Inflammatory macrophage treated with lipopolysaccharide for 4 hours (primary cell): ENCODE measurements around the gene TRAPPC10.
"Not testable (repeated sequence)": the region's sequence is repeated elsewhere in the genome, so short reads cannot be mapped to it uniquely, and the experiment has no call there.

Experiments
- DNase-seq: peaks from one replicate; pipeline ENCODE4 v3.0.0-alpha.2; 2020

The TRAPPC10 gene

DNA sequence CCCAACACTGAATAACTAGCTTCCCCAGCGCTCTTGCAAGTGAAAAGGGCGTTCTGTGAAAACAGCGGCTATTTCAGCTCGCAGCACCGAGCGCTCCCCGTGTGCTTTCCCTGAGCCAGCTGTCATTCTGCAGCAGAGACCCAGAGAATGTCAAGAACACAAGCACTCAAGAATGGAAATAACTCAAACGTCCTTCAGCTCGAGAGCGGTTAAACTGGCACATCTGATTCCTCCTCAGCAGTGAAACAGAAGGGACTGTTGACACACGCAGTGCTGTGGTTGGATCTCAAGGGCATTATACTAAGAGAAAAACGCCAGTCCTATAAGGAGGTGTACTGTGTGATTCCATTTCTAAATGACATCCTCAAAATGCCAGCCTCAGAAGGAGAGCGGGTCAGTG lies 86.9 kb downstream of the TRAPPC10 start:
- not testable (repeated sequence) for DNase-seq

- peak; percentile 38 for DNase-seq
These were observed 95.0 kb downstream of the TRAPPC10 start, which contains the start of gene PWP2 for GRCh38 chr21:44107026-44107501. TSS of gene PWP2 (plus strand) at chr21:44107399. CDS start at chr21:44107417, 18 bp downstream.

GRCh38 chr21:44107589-44107988 lies 95.5 kb downstream of the TRAPPC10 start:
- not testable (repeated sequence) for DNase-seq

- not testable (repeated sequence) for DNase-seq
These were observed 101.7 kb downstream of the TRAPPC10 start for GRCh38 chr21:44113702-44114371.

GRCh38 chr21:44122131-44122530 lies 110.0 kb downstream of the TRAPPC10 start:
- DNase-seq: not testable (repeated sequence)

DNA sequence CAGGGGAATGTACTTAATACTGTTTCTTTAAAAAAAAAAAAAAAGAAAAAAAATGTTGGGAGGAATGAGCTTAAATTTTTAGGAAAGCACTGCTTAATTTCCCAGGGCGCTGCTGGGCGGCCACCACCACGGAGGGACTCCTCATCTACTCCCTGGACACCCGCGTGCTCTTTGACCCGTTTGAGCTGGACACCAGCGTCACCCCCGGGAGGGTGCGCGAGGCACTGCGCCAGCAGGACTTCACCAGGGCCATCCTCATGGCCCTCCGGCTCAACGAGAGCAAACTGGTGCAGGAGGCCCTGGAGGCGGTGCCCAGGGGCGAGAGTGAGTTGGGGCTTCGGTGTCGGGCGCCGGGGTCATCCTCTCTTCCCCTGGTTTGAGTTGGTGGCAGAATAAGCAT lies 115.7 kb downstream of the TRAPPC10 start:
- DNase-seq: not testable (repeated sequence)

DNA sequence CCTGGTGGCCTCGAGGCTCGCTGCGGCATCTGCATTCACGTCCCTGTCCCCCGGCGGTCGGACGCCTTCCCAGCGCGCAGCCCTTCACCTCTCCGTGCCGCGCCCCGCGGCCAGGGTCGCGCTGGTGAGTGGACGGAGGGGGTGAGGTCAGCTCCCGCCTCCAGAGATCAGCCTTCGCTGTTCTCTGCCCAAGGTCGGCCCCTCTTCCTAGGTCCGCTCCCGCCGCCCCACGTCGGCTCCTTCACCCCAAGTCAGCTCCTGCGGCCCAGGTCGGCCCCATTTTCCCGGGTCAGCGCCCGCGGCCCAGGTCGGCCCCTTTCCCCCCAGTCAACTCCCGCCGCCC lies 121.6 kb downstream of the TRAPPC10 start:
- not testable (repeated sequence) for DNase-seq

DNA sequence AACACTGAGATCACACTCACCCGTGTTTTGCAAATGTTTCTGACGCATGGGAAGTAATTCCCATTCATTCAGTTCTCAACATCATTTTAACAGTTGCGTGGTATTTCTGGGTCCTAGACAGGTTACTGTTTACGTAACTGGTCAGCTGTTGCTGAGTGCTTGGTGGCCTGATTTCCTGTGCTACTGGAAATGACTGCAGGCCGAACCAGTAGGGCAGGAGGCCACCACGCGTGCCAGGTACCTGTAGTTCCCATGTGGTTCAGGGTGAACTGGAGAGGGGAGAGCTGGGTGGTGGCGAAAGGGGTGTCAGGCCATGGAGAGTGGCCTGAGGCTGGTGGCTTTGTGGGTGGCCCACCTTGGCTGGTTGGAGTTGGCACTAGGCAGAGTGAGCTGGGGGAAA lies 122.6 kb downstream of the TRAPPC10 start:
- not testable (repeated sequence) for DNase-seq

GRCh38 chr21:44138039-44138438 lies 125.9 kb downstream of the TRAPPC10 start:
- not testable (repeated sequence) for DNase-seq

DNA sequence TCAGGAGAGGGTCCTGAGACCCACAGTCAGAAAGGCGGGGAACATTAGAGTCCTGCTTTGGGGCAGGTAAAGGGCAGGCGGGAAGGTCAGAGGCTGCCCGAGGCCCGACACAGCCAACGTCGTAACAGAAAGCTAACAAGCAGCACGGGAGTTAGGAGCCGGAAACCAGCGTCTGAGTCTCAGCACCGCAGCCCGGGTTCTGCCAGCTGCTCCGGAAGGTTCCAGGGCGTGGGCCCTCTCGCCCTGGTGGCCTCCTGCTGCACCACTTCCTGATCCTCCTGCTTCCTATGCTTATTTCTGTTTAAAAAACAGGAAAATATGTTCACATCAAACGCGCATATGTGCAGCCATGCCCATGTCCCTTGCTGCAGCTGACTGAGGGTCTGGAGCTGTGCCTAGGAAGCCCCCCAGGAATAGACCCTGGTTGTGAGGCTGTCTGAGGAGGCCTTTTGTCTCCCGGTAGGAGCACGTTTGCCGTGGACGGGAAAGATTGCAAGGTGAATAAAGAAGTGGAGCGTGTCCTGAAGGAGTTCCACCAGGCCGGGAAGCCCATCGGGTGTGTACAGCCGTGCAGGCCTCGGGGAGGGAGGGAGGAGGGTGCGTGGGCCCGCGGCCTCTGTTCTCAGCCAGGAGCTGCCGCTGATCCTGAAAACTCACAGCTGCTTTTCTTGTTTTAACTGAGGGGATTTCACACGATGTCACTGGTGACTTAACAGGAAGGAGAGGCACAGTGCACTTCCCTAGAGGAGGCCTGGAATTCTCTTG lies 127.9 kb downstream of the TRAPPC10 start:
- DNase-seq: peak; percentile 8

DNA sequence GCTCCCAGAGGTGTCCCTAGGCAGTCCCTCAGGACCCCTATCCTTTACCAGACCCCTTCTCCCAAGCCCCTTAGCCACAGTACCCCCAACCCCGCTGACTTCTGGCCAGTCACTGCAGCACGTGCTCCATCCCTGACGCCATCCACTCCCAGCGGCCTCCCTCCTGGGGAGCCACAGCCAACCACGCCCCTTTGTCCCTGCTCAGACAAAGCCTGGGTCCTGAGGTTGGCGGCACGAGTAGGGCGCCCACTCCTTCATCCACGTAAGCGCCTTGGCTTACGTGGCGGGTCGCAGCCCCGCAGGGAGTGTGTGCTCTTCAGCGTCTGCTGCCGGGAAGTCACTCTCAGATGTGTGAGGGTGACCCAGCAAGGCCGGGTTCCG lies 128.4 kb downstream of the TRAPPC10 start:
- not testable (repeated sequence) for DNase-seq

GRCh38 chr21:44142470-44142869 lies 130.4 kb downstream of the TRAPPC10 start:
- DNase-seq: not testable (repeated sequence)

GRCh38 chr21:44143380-44143779 lies 131.3 kb downstream of the TRAPPC10 start:
- DNase-seq: not testable (repeated sequence)

GRCh38 chr21:44143996-44144395 lies 131.9 kb downstream of the TRAPPC10 start:
- not testable (repeated sequence) for DNase-seq

DNA sequence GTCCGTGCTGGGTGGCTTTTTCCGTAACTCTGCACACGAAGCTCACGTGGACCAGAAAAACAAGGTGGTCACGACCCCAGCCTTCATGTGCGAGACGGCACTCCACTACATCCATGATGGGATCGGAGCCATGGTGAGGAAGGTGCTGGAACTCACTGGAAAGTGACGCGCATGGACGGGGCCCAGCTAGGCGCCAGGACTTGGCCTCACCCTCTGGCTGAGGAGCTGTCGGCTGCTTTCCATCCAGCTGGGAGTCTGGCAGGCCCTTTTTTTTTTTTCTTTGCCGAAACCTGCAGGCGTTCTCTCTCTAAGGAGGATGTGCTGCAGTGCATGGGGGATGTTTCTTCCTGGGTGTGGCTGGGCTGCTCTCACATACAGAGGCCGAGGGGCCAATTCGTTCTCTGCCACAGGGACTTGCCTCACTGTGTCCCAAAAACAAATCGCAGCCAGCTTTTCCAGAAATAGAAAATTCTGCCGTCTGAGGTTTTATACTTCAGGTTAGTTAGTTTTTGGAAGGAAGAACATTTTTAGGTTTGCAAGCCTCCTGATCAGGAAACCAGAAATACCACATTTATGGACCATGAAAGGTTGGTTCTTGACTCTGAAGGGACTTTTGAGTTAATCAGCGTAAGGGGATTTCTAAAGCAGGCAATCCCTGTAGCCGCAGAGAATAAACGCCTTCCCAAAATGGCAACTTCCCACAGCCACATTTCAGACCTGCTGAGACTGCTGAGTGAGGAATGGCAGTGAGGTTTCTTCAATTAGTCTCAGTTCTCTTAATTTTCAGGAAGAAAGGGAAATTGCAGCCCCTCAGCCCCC lies 132.9 kb downstream of the TRAPPC10 start:
- not testable (repeated sequence) for DNase-seq

- not testable (repeated sequence) for DNase-seq
These were observed 133.5 kb downstream of the TRAPPC10 start for GRCh38 chr21:44145616-44146015.

DNA sequence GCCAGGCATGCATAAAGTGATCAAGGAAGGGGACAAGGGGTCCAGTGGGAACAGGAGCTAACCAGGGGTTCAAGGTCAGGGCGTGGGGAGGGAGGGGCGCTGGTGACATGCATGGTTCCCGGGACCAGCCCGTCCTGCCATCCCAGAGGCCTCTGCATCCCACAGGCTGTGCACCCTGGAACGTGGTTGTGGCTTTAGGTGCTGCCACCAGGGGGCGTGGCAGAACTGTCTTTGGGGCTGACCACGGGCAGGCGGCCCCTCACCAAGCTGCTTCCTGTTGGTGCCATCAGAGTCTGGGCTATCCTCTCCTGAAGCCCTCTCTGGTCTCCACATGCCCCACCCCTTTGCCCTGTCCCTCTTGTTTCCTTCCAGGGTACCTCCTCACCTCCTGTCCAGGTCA lies 135.0 kb downstream of the TRAPPC10 start:
- not testable (repeated sequence) for DNase-seq

- DNase-seq: not testable (repeated sequence)
These were observed 138.1 kb downstream of the TRAPPC10 start for GRCh38 chr21:44150255-44150654.

DNA sequence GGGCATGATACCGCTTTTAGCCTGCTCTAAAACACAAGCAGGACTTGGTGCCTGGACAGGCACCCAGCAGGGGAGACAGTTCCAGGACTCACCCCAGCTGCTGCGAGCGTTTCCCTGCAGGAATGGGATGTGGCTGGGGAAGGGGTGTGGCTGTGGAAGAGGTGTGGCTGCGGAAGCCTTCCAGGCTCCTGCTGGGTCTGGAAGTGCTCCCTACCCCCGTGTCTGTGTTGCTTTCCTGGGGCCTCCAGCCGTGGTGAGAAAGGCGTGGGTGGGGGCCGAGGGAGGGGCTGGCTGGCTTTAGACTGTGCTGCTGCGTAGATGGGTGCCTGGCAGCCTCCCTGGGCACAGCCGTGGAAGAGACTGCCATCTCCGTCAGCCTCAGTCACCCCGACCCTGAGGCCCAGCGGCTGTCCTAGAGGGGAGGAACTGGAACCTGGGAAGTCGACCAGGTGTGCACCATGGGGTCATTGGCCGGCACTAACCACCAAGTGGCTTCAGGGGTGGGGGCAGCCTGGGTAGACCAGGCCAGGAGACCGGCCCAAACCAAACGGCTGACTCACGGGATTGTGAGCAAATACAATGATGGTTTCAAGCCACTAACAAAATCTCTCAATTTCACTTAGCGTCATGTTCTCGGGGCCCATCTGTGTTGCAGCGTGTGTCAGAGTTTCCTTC lies 141.2 kb downstream of the TRAPPC10 start:
- peak; percentile 21 for DNase-seq

- DNase-seq: not testable (repeated sequence)
These were observed 141.8 kb downstream of the TRAPPC10 start for GRCh38 chr21:44153889-44154228.

GRCh38 chr21:44154816-44155230 lies 142.7 kb downstream of the TRAPPC10 start:
- not testable (repeated sequence) for DNase-seq

DNA sequence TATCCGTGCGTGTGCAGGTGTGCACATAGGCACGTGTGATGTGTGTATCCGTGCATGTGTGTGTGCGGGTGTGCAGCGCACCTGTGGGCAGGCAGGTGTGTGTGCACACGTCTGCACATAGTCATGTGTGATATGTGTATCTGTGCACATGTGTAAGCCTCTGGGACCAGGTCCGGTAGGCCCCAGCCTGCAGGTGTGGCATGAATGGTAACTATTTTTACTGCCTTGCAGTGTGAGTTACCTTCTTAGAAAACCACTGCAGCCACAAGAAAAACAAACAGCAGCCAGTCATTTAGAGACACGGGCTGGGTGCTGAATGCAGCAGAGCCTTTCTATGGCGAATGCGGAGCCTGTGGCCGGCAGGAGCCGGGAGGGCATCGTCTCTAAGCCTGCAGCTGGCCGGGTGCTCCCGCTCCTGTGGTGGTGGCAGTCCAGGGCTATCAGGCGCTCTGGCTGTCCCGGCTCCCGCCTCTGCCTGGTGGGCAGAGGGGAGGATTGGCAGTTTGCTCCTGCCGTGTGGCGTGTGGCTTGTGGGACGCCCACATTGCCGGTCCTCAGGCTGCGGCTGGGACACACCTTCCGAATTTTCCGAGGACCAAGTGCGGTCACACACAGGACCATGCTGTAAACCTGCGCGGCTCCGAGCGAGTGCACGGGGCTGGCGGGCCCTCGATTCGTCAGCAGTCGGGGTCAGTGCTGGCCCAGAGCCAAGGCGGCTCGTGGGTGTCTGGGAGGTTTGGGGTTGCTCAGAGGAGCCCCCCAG lies 143.3 kb downstream of the TRAPPC10 start:
- not testable (repeated sequence) for DNase-seq
